GM21447 (cell line): Measurements from ENCODE around the gene GP1BA.
A peak's percentile ranks its signal among the peaks of the same experiment; 100 is the strongest.

Source experiments
- ATAC-seq: cut with Tn5 transposase; IDR thresholded peaks from one replicate; pipeline ENCODE4 v1.9.1; 2021; ENCODE audit not compliant: unreplicated experiment

GP1BA gene

GRCh38 chr17:4949321-4950074, 17.4 kb downstream of the GP1BA start:
- ATAC-seq = peak; percentile 28

- ATAC-seq = no peak
Measured at GRCh38 chr17:4950075-4950745, 18.1 kb downstream of the GP1BA start.

DNA sequence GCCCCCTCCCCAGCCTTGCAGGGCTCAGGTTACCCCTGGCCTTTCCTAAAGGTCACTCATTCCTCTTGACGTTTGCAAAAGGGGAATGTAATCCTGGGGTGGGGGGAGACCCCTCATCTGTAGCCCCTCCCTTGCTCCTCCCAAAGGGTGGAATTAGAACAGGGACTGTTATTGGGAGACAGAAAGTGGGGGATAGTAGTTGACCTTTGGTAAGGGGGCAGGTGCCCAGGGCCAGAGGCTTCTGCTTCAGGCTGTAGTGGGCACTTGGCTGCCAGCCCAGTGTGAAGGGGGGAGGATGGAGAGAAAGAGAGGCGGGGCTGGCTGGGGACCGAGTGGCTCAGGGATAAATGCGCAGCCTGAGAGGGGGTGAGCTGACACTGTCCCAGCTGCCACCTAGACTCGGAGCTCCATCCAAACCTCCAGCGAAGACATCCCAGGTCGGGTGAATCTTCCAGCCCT, 18.7 kb downstream of the GP1BA start, which contains the start of gene ENO3:
Gene ENO3, plus strand, starts transcription at position 374 of the 459 bp plus-strand sequence. CDS start 711 bp downstream, outside the sequence.
- ATAC-seq = no peak

- no peak for ATAC-seq
Measured at GRCh38 chr17:4951486-4951885, 19.4 kb downstream of the GP1BA start.

DNA sequence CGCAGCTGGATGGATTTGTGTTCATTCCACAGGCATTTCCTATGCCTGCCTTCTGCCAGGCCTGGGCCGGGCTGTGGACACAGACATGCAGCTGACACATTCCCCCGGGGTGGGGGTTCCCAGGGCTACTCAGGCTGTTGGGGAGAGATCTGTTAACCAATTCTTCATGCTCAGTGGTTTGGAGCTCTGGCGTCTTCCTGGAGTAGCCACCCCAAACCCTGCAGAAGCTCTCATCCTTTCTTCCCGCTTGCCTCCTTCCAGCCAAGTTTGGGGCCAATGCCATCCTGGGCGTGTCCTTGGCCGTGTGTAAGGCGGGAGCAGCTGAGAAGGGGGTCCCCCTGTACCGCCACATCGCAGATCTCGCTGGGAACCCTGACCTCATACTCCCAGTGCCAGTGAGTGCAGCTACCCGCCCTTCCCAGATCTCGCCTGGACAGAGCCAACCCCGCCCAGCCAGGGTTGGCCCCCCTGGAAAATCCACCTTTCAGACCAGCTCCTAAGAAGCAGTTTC, 21.4 kb downstream of the GP1BA start:
- ATAC-seq = no peak

GRCh38 chr17:4955091-4955490, 23.0 kb downstream of the GP1BA start:
- ATAC-seq = no peak

DNA sequence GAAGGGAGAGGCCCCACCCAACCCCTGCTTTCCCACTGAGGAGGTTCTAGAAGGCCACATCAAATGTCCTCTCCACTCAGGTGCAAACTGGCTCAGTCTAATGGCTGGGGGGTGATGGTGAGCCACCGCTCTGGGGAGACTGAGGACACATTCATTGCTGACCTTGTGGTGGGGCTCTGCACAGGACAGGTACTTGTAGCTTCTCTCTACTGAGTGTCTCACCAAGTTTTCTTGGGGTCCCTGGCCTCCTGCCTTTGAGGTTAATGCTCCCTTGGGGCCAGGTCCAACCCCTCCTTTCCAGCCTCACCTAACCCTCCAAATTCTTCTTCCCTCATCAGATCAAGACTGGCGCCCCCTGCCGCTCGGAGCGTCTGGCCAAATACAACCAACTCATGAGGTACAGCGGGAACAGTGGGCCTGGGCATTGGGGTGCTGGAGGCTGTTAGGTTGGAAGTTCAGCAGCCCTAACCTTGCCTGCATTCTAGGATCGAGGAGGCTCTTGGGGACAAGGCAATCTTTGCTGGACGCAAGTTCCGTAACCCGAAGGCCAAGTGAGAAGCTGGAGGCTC, 24.5 kb downstream of the GP1BA start:
- ATAC-seq = no peak

DNA sequence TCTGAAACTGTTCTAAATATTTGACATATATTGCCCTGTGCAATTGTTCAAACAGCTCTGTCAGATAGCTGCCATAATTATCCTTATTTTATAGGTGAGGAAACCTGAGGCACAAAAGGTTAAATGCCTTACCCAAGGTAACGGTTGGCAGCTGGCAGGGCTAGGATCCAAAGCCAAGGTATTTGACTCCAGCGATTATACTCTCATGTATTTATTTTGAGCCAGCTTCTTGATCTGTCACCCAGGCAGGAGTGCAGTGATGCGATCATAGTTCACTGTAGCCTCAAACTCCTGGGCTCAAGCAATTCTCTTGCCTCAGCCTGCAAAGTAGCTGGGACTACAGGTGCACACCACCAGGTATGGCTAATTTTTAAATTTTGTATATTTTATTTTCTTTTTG, 26.0 kb downstream of the GP1BA start:
- ATAC-seq = no peak

GRCh38 chr17:4959261-4959965, 27.3 kb downstream of the GP1BA start:
- ATAC-seq = no peak

DNA sequence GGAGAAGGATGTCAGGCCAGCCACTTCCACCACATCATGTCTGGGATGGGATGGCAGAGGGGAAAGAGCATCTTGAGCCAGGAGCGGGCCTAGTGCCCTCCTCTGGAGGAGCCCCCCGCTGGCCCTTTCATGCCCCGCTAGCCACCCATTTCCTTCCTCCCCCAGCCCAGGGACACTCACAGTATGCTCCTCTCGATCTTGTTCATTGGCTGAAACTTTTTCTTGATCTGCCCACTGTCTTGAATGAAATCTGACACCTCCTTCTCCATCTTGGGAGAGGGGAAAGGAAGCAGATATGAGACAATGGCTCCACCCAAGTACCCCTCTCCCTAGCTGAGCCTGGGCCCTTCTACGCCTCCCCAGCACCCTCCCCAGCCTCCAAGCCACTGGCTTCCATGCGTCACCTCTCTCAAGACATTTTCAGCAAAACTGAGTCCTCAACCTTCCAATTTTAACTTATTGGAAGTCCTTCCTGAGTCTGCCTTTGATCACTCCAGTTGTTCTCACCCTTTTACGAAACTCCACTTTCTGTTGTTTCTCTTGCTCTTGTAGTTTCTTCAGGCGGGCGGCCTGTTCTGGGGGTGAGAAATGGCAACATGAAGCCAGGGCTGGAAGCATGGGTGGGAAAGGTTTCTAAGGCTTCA, 28.3 kb downstream of the GP1BA start:
- ATAC-seq = no peak

GRCh38 chr17:4965311-4965986, 33.4 kb downstream of the GP1BA start:
- ATAC-seq = no peak

GRCh38 chr17:4966844-4967538, 34.9 kb downstream of the GP1BA start:
- peak; percentile 85 for ATAC-seq

GRCh38 chr17:4967539-4968485, 35.7 kb downstream of the GP1BA start, which contains the start of gene SPAG7:
SPAG7 (minus strand) TSS chr17:4967817; CDS start chr17:4967804, 13 bp downstream.
- peak; percentile 56 for ATAC-seq

- no peak for ATAC-seq
Measured at GRCh38 chr17:4968486-4969046, 36.5 kb downstream of the GP1BA start.

DNA sequence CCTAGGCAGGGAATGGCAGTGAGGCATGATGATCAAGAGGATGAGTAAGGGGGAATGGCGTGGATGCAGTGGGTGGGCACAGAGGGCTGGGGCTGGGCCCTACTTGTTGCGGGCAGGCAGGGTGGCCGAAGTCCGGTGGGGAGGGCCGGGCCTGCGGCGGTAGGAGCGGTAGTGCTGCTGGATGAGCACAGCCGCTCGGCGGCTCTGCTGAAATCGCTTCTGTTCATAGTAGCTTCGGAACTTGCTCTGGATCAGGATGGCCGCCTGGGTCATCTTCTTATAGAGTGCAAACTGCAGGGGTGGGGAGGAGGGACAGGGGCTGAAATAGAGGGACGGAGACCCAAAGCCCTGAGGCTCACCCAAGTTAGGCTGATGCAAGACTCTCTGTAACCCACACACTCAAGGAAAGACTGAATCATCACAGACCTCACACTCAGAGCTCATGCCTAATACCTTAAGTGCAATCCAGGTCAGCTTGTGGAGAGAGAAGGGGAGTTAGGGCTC, 37.0 kb downstream of the GP1BA start:
- ATAC-seq = no peak

DNA sequence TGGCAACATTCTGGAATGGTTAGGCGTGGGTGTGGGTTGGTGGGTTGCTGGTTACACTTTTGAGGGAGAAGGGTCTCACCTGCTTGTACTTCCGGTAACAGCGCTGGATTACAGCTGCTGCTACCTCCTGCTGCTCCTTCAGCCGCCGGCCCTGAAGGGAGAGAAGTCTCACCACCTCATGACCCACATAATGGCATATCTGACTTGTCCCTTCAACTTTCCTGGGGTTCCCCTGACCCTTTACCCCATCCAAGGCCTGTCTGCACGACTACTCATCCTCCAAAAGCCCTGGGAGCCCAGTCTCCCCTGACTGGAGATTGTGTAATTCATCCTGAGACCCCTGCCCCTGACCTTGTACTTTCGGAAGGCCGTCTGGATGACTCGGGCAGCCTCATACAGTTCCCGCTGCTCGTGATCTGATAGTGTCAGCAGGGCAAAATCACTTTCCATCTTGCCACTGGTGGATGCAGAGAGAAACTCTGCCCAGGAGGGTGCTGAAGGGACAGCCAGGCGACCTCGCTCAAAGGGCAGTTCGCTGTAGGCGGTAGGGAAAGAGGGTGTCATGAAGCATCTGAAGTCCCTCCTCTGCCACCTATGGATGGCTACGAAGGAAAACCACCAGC, 37.6 kb downstream of the GP1BA start:
- ATAC-seq = no peak

GRCh38 chr17:4970273-4970672, 38.2 kb downstream of the GP1BA start:
- no peak for ATAC-seq
